HG03575 (cell line): Measurements from ENCODE around the gene KLHL22.
"Not testable (repeated sequence)": the region's sequence is repeated elsewhere in the genome, so short reads cannot be mapped to it uniquely, and the experiment has no call there.

Source experiments
- ATAC-seq: cut with Tn5 transposase; IDR thresholded peaks from one replicate; pipeline ENCODE4 v1.9.1; 2021; ENCODE audit not compliant: unreplicated experiment, insufficient number of reproducible peaks, low FRiP score; ENCODE audit errors: extremely low read depth

Gene KLHL22

GRCh38 chr22:20494978-20495860, at the start of gene KLHL22:
TSS of gene KLHL22 (minus strand) at chr22:20495795. CDS start at chr22:20489211, 6,584 bp downstream.
- no peak for ATAC-seq

- not testable (repeated sequence) for ATAC-seq
Observed at GRCh38 chr22:20545318-20545634, 49.7 kb upstream of the KLHL22 start.

- no peak for ATAC-seq
Observed at GRCh38 chr22:20542736-20543135, 47.1 kb upstream of the KLHL22 start.

GRCh38 chr22:20542055-20542454, 46.5 kb upstream of the KLHL22 start:
- ATAC-seq, result no peak

- not testable (repeated sequence) for ATAC-seq
Observed at GRCh38 chr22:20538875-20539274, 43.3 kb upstream of the KLHL22 start.

GRCh38 chr22:20537983-20538382, 42.4 kb upstream of the KLHL22 start:
- no peak for ATAC-seq

GRCh38 chr22:20537325-20537756, 41.7 kb upstream of the KLHL22 start:
- ATAC-seq, result no peak

- ATAC-seq, result no peak
Observed at GRCh38 chr22:20536590-20537324, 41.2 kb upstream of the KLHL22 start.

- ATAC-seq, result no peak
Observed at GRCh38 chr22:20533879-20534265, 38.3 kb upstream of the KLHL22 start.

- ATAC-seq, result no peak
Observed at GRCh38 chr22:20533095-20533878, 37.7 kb upstream of the KLHL22 start.

- ATAC-seq, result no peak
Observed at GRCh38 chr22:20532256-20532993, 36.8 kb upstream of the KLHL22 start.

- no peak for ATAC-seq
Observed at GRCh38 chr22:20531404-20532201, 36.0 kb upstream of the KLHL22 start.

- no peak for ATAC-seq
Observed at GRCh38 chr22:20531154-20531403, 35.5 kb upstream of the KLHL22 start.

GRCh38 chr22:20530368-20531153, 35.0 kb upstream of the KLHL22 start:
- no peak for ATAC-seq

GRCh38 chr22:20528405-20528978, 32.9 kb upstream of the KLHL22 start:
- ATAC-seq, result no peak

- no peak for ATAC-seq
Observed at GRCh38 chr22:20526628-20527355, 31.2 kb upstream of the KLHL22 start.

GRCh38 chr22:20526305-20526627, 30.7 kb upstream of the KLHL22 start:
- no peak for ATAC-seq
